GM12878 (cell line): ENCODE results near the gene ANKDD1A. TPM values are rescaled to one million over a fixed set of nuclear protein-coding genes. Genes with fewer than 3 reads are reported as not detected.

Experiments
- ATAC-seq: fragments of 200-7000 bp; cut with Tn5 transposase; 3 replicates; pipeline ENCODE4 v1.9.1; 2020; ENCODE audit warnings: mild to moderate bottlenecking, moderate library complexity
- BruUV-seq: library from RNA; stranded (reverse); fragments of 400-500 nt; replicated peaks from 2 replicates; lab custom pipeline; 2021; lab: Mats Ljungman, UMichigan
- CTCF ChIA-PET: fragments of 300-600 bp; sonication (Branson Sonifier 250); formaldehyde crosslinking; extraction: SDS; loops from one replicate; lab custom pipeline; 2021; ENCODE audit warnings: inconsistent platforms; lab: Yijun Ruan, JAX
- POLR2A ChIA-PET: fragments of 350-600 bp; formaldehyde crosslinking; extraction: SDS; loops from one replicate; lab custom pipeline; 2021; ENCODE audit warnings: inconsistent platforms; lab: Charles Lee
- RAD21 ChIA-PET: fragments of 300-600 bp; sonication (Branson Sonifier 250); formaldehyde crosslinking; loops from one replicate; lab custom pipeline; 2023; ENCODE audit warnings: antibody characterized with exemption; ENCODE audit not compliant: unreplicated experiment; lab: Charles Lee
- SMC1A ChIA-PET: fragments of 300-600 bp; sonication (Branson Sonifier 250); formaldehyde crosslinking; loops from one replicate; lab custom pipeline; 2023; ENCODE audit not compliant: unreplicated experiment, uncharacterized antibody; lab: Charles Lee
- DNase-seq: peaks from one replicate; pipeline ENCODE4 v3.0.0-alpha.2; 2011; ENCODE audit warnings: low read depth, low spot score
- FAIRE-seq: peaks from 3 replicates; lab custom pipeline; 2011; peaks lifted over from hg19 to GRCh38; lab: Jason Lieb, UNC
- H2AFZ ChIP-seq: 2 replicates; pipeline ENCODE4 v1.6.0; 2011; ENCODE audit warnings: low read depth, low read length, control low read depth; ENCODE audit not compliant: control insufficient read depth
- H3K27ac ChIP-seq: 2 replicates; pipeline ENCODE4 v1.5.1; 2011; ENCODE audit warnings: control low read depth; ENCODE audit not compliant: control insufficient read depth, insufficient read depth
- H3K27me3 ChIP-seq, 2 experiments: replicated peaks in 1 of 2; 2 replicates each; pipeline versions ENCODE4 v1.6.0 to v1.6.1; 2011; ENCODE audit warnings: low read length in 1 of 2; ENCODE audit not compliant: control insufficient read depth in 2 of 2, insufficient read depth in 2 of 2
- H3K36me3 ChIP-seq, 2 experiments: 2 replicates each; pipeline ENCODE4 v1.5.1; 2011; ENCODE audit warnings: low read length in 1 of 2; ENCODE audit not compliant: control insufficient read depth in 2 of 2, insufficient read depth in 2 of 2
- H3K4me1 ChIP-seq: 2 replicates; pipeline ENCODE4 v1.6.1; 2011; ENCODE audit warnings: mild to moderate bottlenecking, low read length, moderate library complexity, mixed read lengths; ENCODE audit not compliant: control insufficient read depth, insufficient read depth
- H3K4me2 ChIP-seq: 2 replicates; pipeline ENCODE4 v1.6.0; 2011; ENCODE audit warnings: control low read depth; ENCODE audit not compliant: control insufficient read depth, insufficient read depth
- H3K4me3 ChIP-seq: fragments of 200-600 bp; sonication (generic); 2 replicates; pipeline ENCODE4 v1.5.1; 2016
- H3K79me2 ChIP-seq: 2 replicates; pipeline ENCODE4 v1.6.0; 2011; ENCODE audit warnings: low read length; ENCODE audit not compliant: control insufficient read depth, insufficient read depth
- H3K9ac ChIP-seq: 2 replicates; pipeline ENCODE4 v1.8.0; 2011; ENCODE audit warnings: low read length, control low read depth, mixed read lengths; ENCODE audit not compliant: control insufficient read depth, insufficient read depth
- H3K9me3 ChIP-seq: replicated peaks from 3 replicates; pipeline ENCODE4 v1.5.1; 2011; ENCODE audit warnings: mild to moderate bottlenecking, low read length; ENCODE audit not compliant: control insufficient read depth, insufficient read depth
- H4K20me1 ChIP-seq: 2 replicates; pipeline ENCODE4 v1.6.0; 2011; ENCODE audit not compliant: control insufficient read depth, insufficient read depth
- CEBPZ ChIP-seq: fragments of 150-350 bp; IDR thresholded peaks from 2 replicates; pipeline ENCODE4 v1.6.1; 2016; ENCODE audit warnings: low read depth, low read length
- HDAC6 ChIP-seq: fragments of 200-600 bp; sonication (generic); IDR thresholded peaks from one replicate; pipeline ENCODE4 v1.8.0; 2017; ENCODE audit warnings: antibody characterized with exemption; ENCODE audit not compliant: unreplicated experiment
- IKZF1 ChIP-seq: fragments of 450-650 bp; conservative IDR thresholded peaks from 2 replicates; pipeline ENCODE4 v1.6.1; 2017; ENCODE audit warnings: antibody characterized with exemption, mild to moderate bottlenecking
- IRF3 ChIP-seq: fragments of 450-650 bp; IDR thresholded peaks from 2 replicates; pipeline ENCODE4 v1.6.1; 2014; ENCODE audit warnings: mild to moderate bottlenecking
- JUNB ChIP-seq: IDR thresholded peaks from 2 replicates; pipeline ENCODE4 v1.6.1; 2016; ENCODE audit warnings: antibody characterized with exemption, mild to moderate bottlenecking
- NFIC ChIP-seq: IDR thresholded peaks from 2 replicates; pipeline ENCODE4 v1.6.1; 2012; ENCODE audit warnings: low read depth, mild to moderate bottlenecking, inconsistent platforms, low read length, moderate library complexity
- PAX5 ChIP-seq: IDR thresholded peaks from 2 replicates; pipeline ENCODE4 v1.6.1; 2011; ENCODE audit warnings: low read depth, low read length, borderline replicate concordance
- PBX3 ChIP-seq: IDR thresholded peaks from 2 replicates; pipeline ENCODE4 v1.6.1; 2011; ENCODE audit warnings: mild to moderate bottlenecking, low read depth, low read length, moderate library complexity; ENCODE audit not compliant: insufficient replicate concordance
- PKNOX1 ChIP-seq: fragments of 450-650 bp; IDR thresholded peaks from 2 replicates; pipeline ENCODE4 v1.6.1; 2016; ENCODE audit warnings: mild to moderate bottlenecking
- PML ChIP-seq: IDR thresholded peaks from 2 replicates; pipeline ENCODE4 v1.6.1; 2012; ENCODE audit warnings: low read length, inconsistent platforms
- RUNX3 ChIP-seq: IDR thresholded peaks from 2 replicates; pipeline ENCODE4 v1.6.1; 2012; ENCODE audit warnings: low read length, inconsistent platforms
- SMAD5 ChIP-seq: IDR thresholded peaks from 2 replicates; pipeline ENCODE4 v1.6.1; 2016; ENCODE audit warnings: antibody characterized with exemption, low read depth
- SMC3 ChIP-seq: IDR thresholded peaks from 2 replicates; pipeline ENCODE4 v1.6.1; 2011; ENCODE audit warnings: low read length, improper control_type of control experiment, borderline replicate concordance
- SREBF1 ChIP-seq: IDR thresholded peaks from 2 replicates; pipeline ENCODE4 v1.6.1; 2012; ENCODE audit warnings: mild to moderate bottlenecking, low read length
- STAT3 ChIP-seq: IDR thresholded peaks from 2 replicates; pipeline ENCODE4 v1.6.1; 2011; ENCODE audit warnings: low read depth, low read length, improper control_type of control experiment
- WGBS: methylation state at CpG from one replicate; pipeline ENCODE4 v1.1.6; 2016; ENCODE audit warnings: low lambda C conversion rate; ENCODE audit not compliant: insufficient replicate concordance, insufficient coverage; ENCODE audit errors: missing lambda C conversion rate; 5-methylcytosine and 5-hydroxymethylcytosine counted together
- in situ Hi-C: fragments of 300-500 bp; cut with MboI; formaldehyde crosslinking; loops from 9 replicates; pipeline ENCODE4 v1.14.3; 2018; ENCODE audit warnings: mixed read lengths
- intact Hi-C: fragments of 100-400 bp; cut with micrococcal nuclease; formaldehyde crosslinking; loops from one replicate; pipeline ENCODE4 v1.14.2; 2022; ENCODE audit not compliant: unreplicated experiment
- polyA plus RNA-seq, 11 experiments: library from polyadenylated mRNA; depleted of rRNA in 4 of 11; unstranded in 6 of 11; stranded (reverse) in 5 of 11; fragments of >200 nt; fragmentation: Nextera tagmentation in 4 of 11; fragmentation: Illumina TruSeq in 1 of 11; extraction: Ambion mirVana in 4 of 11; extraction: Trizol in 1 of 11; gene quantifications; 1 replicate in 1 of 11; 2 replicates in 10 of 11; pipeline versions ENCODE4 v1.2.1 to v1.2.3, GENCODE V29; 2011 to 2016; ENCODE audit warnings: inconsistent platforms in 2 of 11, missing spikeins in 2 of 11, low read depth in 1 of 11
- total RNA-seq, 4 experiments: library from RNA; depleted of rRNA in 3 of 4; stranded (reverse); fragments of >200 nt in 3 of 4; fragmentation: Illumina TruSeq in 1 of 4; extraction: Trizol in 1 of 4; gene quantifications; 2 replicates each; pipeline versions ENCODE4 v1.2.1 to v1.2.3, GENCODE V29; 2013 to 2021

ANKDD1A gene
- total and polyA plus RNA-seq, 10 of the 15 experiments (the other 5 are each of a cell fraction or from before 2014, with no cell fraction given) = 1.5 to 6.6 (median 4.1) TPM

- TF ChIP-seq PKNOX1 (no peak), PBX3 (no peak), STAT3 (no peak), PAX5 (no peak)
- TF ChIP-seq, all 136 proteins: peak for 21
These were observed 6.4 kb upstream of the ANKDD1A start (continued) for GRCh38 chr15:64905119-64905831.

- Histone ChIP-seq H3K36me3 (no peaks in the 10 kb centered on the region), H3K79me2 (no peaks in the 10 kb centered on the region), H3K9me3 (peaks cover 5% of the 10 kb centered on the region; the same call in 2 of the 3 replicates), H3K4me1 (peaks cover 13% of the 10 kb centered on the region), H3K4me2 (no peak overlapping the region), H4K20me1 (no peaks in the 10 kb centered on the region), H3K27ac (no peak overlapping the region), H3K4me3 (no peak overlapping the region), H2AFZ (no peak overlapping the region), H3K27me3 (no peaks in the 10 kb centered on the region), H3K9ac (no peak overlapping the region)
- ChIA-PET CTCF (interaction anchor here (0.6 to 8.0 kb wide), 13 partner anchors 12 to 178 kb away, joined by 3 to 91 read pairs (median 9); no protein-coding TSS in a partner anchor), SMC1A (interaction anchor here (0.5 to 8.1 kb wide), 15 partner anchors 11 to 1004 kb away, joined by 3 to 42 read pairs (median 4); no protein-coding TSS in a partner anchor), RAD21 (interaction anchor here (0.8 to 5.4 kb wide), 13 partner anchors 12 to 175 kb away, joined by 3 to 53 read pairs (median 4); partner anchors contain the start of gene PLEKHO2), POLR2A (interaction anchor here (0.6 to 3.2 kb wide), 3 partner anchors 77 to 114 kb away, joined by 3 to 11 read pairs (median 3); no protein-coding TSS in a partner anchor)
- BruUV-seq = no TSS peak
- WGBS = 75% methylated on average over 8 of the region's 9 CpGs
- no peak for FAIRE-seq
- ATAC-seq = no peak
- DNase-seq = no peak
- in situ Hi-C loops = loop anchor here (5.0 kb wide), 1 partner anchor 174 kb away; no protein-coding TSS in a partner anchor
- intact Hi-C loops = loop anchor here (1.0 kb wide), 1 partner anchor 175 kb away; no protein-coding TSS in a partner anchor
- TF ChIP-seq IRF3 (no peak), HDAC6 (no peak), PML (no peak), SMAD5 (no peak), NFIC (no peak), JUNB (no peak), RUNX3 (no peak), SMC3 (no peak), CEBPZ (no peak), SREBF1 (no peak), IKZF1 (no peak)
These were observed 5.8 kb upstream of the ANKDD1A start for GRCh38 chr15:64905941-64906340.
